GM12872 (cell line): Measurements from ENCODE around the gene ROBO1.

Source experiments
- CTCF ChIP-seq: IDR thresholded peaks from 3 replicates; pipeline ENCODE4 v1.5.1; 2011; ENCODE audit warnings: low read depth, mild to moderate bottlenecking, low read length, moderate library complexity; ENCODE audit not compliant: insufficient read depth

ROBO1 gene

GRCh38 chr3:79560698-79561097 is 207.1 kb downstream of the ROBO1 start:
- TF ChIP-seq CTCF: no peak

GRCh38 chr3:79558943-79559342 is 208.9 kb downstream of the ROBO1 start:
- TF ChIP-seq CTCF: no peak

DNA sequence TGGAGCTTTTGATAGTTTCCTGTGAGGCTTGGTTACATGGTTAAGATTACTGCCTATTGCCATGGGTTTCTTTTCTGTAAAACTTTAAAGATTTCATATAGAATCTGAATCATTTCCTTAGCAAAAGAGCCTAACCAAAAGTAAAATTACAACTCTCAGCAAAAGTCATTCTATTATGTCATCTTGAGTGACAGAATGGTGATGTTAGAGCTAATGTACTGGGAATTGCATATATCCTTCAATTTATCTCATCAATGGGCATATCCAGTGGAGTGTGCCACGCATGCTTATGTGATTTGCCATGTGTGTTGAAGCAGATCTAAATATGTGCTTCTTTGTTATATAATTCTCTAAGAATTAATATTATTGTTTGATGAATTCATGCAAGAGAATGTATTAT is 212.1 kb downstream of the ROBO1 start:
- TF ChIP-seq CTCF: no peak

GRCh38 chr3:79551997-79552396 is 215.8 kb downstream of the ROBO1 start:
- no peak for TF ChIP-seq CTCF

DNA sequence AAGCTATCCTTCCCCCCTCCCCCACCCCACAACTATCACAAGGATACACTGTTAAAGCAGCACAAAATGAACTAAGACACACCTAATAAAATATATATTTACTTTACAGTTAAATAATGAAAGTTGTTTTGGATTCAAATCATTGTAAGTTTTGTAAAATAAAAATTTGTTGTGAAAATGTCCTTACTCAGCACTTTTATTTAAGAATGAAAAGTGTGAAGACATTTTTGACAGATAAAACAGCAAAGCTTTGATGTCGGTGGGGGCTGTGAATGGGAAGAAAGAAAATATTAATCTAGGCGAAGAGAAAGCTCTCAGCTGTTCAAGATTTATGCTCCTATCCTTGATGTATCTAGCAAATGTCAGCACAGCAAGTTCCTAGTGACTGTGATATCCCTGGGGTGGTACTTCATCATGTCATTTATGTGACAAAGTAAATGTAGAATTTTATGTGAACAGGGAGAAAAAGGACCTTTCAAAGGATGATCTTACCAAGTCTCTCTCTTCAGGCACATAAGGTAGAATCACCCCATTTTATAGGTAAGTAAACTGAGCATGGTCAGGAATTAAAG is 216.4 kb downstream of the ROBO1 start:
- no peak for TF ChIP-seq CTCF

GRCh38 chr3:79543218-79543982 is 224.4 kb downstream of the ROBO1 start:
- TF ChIP-seq CTCF: no peak

- no peak for TF ChIP-seq CTCF
These were observed 233.1 kb downstream of the ROBO1 start for GRCh38 chr3:79534727-79535126.
